ENCODE results near the gene GNAI1. TPM values are rescaled to one million over a fixed set of nuclear protein-coding genes. Genes with fewer than 3 reads are reported as not detected.

The GNAI1 gene
- total and polyA plus RNA-seq, 4 donors, result 10.3 to 20.7 (median 16.0) TPM

DNA sequence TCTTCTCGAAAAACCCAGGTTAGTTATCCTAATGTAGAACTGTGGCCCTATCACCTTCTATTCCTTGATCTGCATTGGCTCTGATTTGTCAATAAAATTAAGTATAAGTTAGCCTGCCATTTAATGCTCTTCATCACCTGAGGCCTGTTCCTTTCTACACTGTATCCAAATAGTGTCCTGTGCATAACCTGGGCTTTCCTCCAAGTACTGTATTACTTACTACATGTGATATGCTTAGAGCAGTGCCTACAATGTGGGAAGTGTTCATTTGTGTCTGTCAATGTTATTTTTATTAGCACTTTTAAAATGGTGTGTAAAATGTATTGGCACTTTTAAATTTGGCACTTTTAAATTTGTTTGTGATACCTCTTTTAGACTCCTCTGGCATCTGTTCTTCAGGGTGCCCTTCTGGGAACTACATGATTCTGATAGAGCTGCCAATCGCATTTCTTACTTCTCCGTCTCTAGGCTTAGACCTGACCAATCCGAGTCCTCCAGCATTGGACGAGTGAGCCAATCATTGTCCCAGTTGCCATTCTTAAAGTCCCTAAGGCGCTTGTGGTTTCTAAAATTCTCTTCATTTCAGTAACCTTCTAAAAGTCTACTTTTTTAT, 85.5 kb downstream of the GNAI1 start:
- 95 to 96% methylated on average over 6 of the region's 6 CpGs for WGBS, 2 donors
- H3K4me1 ChIP-seq (ENCODE audit: control insufficient read depth in 1 of 2, insufficient read depth in 2 of 2, low read length in 2 of 2), result no peaks in the 10 kb centered on the region
- no peaks in the 10 kb centered on the region for H3K9me3 ChIP-seq (ENCODE audit: control insufficient read depth, low read length)
- no peak overlapping the region for H3K27ac ChIP-seq (ENCODE audit: low read depth in 1 of 2, low read length in 2 of 2)
- intact Hi-C loops (cut with DNase I), result no loop called here
- DNase-seq, result no peak
- H3K36me3 ChIP-seq (ENCODE audit: control insufficient read depth in 1 of 2, insufficient read depth in 2 of 2, low read length in 1 of 2), result no peaks in the 10 kb centered on the region
- H3K4me3 ChIP-seq (ENCODE audit: low read length in 2 of 2), result no peak overlapping the region
- ATAC-seq (ENCODE audit: low FRiP score), result no peak
- H3K27me3 ChIP-seq (ENCODE audit: control insufficient read depth in 1 of 2, insufficient read depth in 2 of 2, low read length in 1 of 2), result no peaks in the 10 kb centered on the region

DNA sequence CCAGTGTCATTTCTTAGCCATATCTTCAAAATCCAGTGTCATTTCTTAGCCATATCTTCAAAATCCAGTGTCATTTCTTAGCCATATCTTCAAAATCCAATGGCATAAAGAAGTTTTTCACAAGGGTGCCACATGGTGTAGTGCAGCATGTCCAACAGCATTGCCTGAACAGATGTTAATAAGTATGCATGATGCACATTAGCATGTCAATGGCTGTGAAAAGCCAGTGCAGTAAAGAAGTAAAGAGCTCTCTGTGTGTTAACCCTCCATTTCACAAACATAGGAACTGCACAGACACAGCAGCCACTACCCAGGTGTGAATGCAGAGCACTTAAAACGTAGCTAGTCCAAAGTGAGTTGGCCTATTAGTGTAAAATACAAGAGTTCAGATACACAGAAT, 89.8 kb downstream of the GNAI1 start:
- no peaks in the 10 kb centered on the region for H3K9me3 ChIP-seq (ENCODE audit: control insufficient read depth, low read length)
- no peaks in the 10 kb centered on the region for H3K4me1 ChIP-seq (ENCODE audit: control insufficient read depth in 1 of 2, insufficient read depth in 2 of 2, low read length in 2 of 2)
- no peak overlapping the region for H3K27ac ChIP-seq (ENCODE audit: low read depth in 1 of 2, low read length in 2 of 2)
- no peaks in the 10 kb centered on the region for H3K36me3 ChIP-seq (ENCODE audit: control insufficient read depth in 1 of 2, insufficient read depth in 2 of 2, low read length in 1 of 2)
- intact Hi-C loops (cut with DNase I), result no loop called here
- DNase-seq, result no peak
- H3K4me3 ChIP-seq (ENCODE audit: low read length in 2 of 2), result no peak overlapping the region
- no peaks in the 10 kb centered on the region for H3K27me3 ChIP-seq (ENCODE audit: control insufficient read depth in 1 of 2, insufficient read depth in 2 of 2, low read length in 1 of 2)
- ATAC-seq (ENCODE audit: low FRiP score), result no peak
- WGBS, 2 donors, result 96 to 100% methylated on average over 1 of the region's 1 CpG

DNA sequence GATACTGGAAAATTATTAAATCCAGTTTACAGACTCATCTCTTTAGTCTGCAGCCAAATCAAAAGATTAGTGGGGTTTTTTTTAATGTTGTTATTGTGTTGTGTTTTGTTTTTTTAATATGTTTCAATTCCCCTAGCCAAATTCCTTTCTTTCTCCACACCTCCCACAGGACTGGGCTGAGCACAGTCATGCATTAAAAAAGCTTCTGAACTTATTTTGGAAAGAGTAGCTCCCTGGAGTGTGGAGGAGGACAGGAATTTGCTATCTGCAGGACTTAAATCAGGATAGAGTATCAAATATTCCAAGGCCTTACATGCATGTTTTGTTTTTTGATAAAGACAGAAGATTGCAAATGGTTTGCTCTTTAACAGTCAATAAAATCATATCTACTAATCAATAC, 90.7 kb downstream of the GNAI1 start:
- H3K4me3 ChIP-seq (ENCODE audit: low read length in 2 of 2), result no peak overlapping the region
- no peaks in the 10 kb centered on the region for H3K9me3 ChIP-seq (ENCODE audit: control insufficient read depth, low read length)
- intact Hi-C loops (cut with DNase I), result no loop called here
- H3K27me3 ChIP-seq (ENCODE audit: control insufficient read depth in 1 of 2, insufficient read depth in 2 of 2, low read length in 1 of 2), result no peaks in the 10 kb centered on the region
- DNase-seq (no peak), ATAC-seq (ENCODE audit: low FRiP score) (no peak)
- no peaks in the 10 kb centered on the region for H3K4me1 ChIP-seq (ENCODE audit: control insufficient read depth in 1 of 2, insufficient read depth in 2 of 2, low read length in 2 of 2)
- H3K27ac ChIP-seq (ENCODE audit: low read depth in 1 of 2, low read length in 2 of 2), result no peak overlapping the region
- H3K36me3 ChIP-seq (ENCODE audit: control insufficient read depth in 1 of 2, insufficient read depth in 2 of 2, low read length in 1 of 2), result no peaks in the 10 kb centered on the region

DNA sequence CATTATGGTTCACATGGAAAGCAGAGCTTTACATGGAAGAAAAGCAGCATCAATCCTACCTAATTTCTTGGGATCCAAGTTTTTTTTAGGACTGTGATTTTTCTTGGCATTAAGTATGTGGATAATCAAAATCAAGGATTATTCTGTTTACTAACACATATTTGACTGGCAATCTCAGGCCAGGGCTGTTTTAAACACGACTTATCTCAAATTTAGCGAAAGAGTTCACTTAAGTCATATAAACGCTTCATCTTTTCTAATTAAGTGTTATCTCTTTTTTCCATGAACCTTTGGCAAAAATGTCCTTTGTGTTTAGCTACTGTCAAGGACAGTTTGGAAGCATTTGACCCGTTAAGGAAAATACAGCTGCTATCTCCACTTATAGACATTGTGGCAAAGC, 92.0 kb downstream of the GNAI1 start:
- no peak for DNase-seq
- intact Hi-C loops (cut with DNase I), result no loop called here
- 69% methylated on average over 4 of the region's 4 CpGs for WGBS, 2 donors

DNA sequence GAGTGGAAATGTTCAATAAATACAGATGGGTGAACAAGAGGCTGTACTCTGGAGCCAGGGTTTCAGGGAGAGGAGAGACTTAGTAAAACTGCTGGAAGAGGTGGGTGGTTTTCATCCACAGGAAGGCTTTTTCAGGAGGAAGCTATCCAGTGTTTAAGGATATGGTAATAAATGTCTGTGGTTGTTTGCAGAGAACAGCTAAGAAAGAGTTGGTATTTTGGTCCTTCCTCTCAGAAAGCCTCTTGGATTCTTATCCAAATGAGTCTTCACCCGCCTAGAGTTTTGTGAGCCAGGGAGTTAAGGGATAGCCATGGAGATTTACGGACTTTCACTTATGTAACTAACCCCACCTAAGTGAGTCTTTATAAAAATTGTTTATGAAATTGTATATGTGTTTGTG, 95.7 kb downstream of the GNAI1 start:
- Histone ChIP-seq H3K27me3 (ENCODE audit: control insufficient read depth in 1 of 2, insufficient read depth in 2 of 2, low read length in 1 of 2) (no peaks in the 10 kb centered on the region), H3K4me1 (ENCODE audit: control insufficient read depth in 1 of 2, insufficient read depth in 2 of 2, low read length in 2 of 2) (no peaks in the 10 kb centered on the region), H3K27ac (ENCODE audit: low read depth in 1 of 2, low read length in 2 of 2) (no peak overlapping the region), H3K4me3 (ENCODE audit: low read length in 2 of 2) (no peak overlapping the region), H3K36me3 (ENCODE audit: control insufficient read depth in 1 of 2, insufficient read depth in 2 of 2, low read length in 1 of 2) (no peaks in the 10 kb centered on the region), H3K9me3 (ENCODE audit: control insufficient read depth, low read length) (no peaks in the 10 kb centered on the region)
- intact Hi-C loops (cut with DNase I), result no loop called here
- ATAC-seq (ENCODE audit: low FRiP score) (no peak), DNase-seq (no peak)
- 75 to 80% methylated on average over 2 of the region's 2 CpGs for whole genome bisulfite sequencing, 2 donors

More for the DNA sequence above, 92.0 kb downstream of the GNAI1 start:
- H3K27me3 ChIP-seq (ENCODE audit: control insufficient read depth in 1 of 2, insufficient read depth in 2 of 2, low read length in 1 of 2), result no peaks in the 10 kb centered on the region
- H3K9me3 ChIP-seq (ENCODE audit: control insufficient read depth, low read length), result no peaks in the 10 kb centered on the region
- no peak for ATAC-seq (ENCODE audit: low FRiP score)
- no peak overlapping the region for H3K27ac ChIP-seq (ENCODE audit: low read depth in 1 of 2, low read length in 2 of 2)
- no peaks in the 10 kb centered on the region for H3K4me1 ChIP-seq (ENCODE audit: control insufficient read depth in 1 of 2, insufficient read depth in 2 of 2, low read length in 2 of 2)
- H3K36me3 ChIP-seq (ENCODE audit: control insufficient read depth in 1 of 2, insufficient read depth in 2 of 2, low read length in 1 of 2), result no peaks in the 10 kb centered on the region
- H3K4me3 ChIP-seq (ENCODE audit: low read length in 2 of 2), result no peak overlapping the region

DNA sequence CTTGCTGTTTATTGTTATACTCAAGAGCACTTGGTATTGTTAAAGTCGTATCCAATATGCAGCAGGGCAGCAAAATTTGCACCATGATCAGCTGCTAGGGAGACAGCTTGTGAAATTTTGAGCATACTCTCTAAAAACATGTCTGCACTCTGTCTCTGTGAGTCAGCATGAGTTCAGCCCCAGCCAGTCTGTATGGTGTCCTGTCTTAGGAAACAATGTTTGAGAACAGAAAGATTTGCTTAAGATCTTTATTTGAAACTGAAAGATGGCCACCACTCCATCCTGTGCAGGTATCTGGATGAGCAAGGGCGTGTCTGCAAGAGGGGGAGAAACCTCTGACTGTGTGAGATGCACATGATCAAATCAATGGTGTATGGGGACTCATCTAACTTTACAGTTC, 97.1 kb downstream of the GNAI1 start:
- intact Hi-C loops (cut with DNase I), result no loop called here
- WGBS, 2 donors, result 81 to 86% methylated on average over 2 of the region's 2 CpGs
- Histone ChIP-seq H3K4me1 (ENCODE audit: control insufficient read depth in 1 of 2, insufficient read depth in 2 of 2, low read length in 2 of 2) (no peaks in the 10 kb centered on the region), H3K36me3 (ENCODE audit: control insufficient read depth in 1 of 2, insufficient read depth in 2 of 2, low read length in 1 of 2) (no peaks in the 10 kb centered on the region), H3K4me3 (ENCODE audit: low read length in 2 of 2) (no peak overlapping the region), H3K27me3 (ENCODE audit: control insufficient read depth in 1 of 2, insufficient read depth in 2 of 2, low read length in 1 of 2) (no peaks in the 10 kb centered on the region), H3K9me3 (ENCODE audit: control insufficient read depth, low read length) (no peaks in the 10 kb centered on the region), H3K27ac (ENCODE audit: low read depth in 1 of 2, low read length in 2 of 2) (no peak overlapping the region)
- DNase-seq, result no peak
- no peak for ATAC-seq (ENCODE audit: low FRiP score)

DNA sequence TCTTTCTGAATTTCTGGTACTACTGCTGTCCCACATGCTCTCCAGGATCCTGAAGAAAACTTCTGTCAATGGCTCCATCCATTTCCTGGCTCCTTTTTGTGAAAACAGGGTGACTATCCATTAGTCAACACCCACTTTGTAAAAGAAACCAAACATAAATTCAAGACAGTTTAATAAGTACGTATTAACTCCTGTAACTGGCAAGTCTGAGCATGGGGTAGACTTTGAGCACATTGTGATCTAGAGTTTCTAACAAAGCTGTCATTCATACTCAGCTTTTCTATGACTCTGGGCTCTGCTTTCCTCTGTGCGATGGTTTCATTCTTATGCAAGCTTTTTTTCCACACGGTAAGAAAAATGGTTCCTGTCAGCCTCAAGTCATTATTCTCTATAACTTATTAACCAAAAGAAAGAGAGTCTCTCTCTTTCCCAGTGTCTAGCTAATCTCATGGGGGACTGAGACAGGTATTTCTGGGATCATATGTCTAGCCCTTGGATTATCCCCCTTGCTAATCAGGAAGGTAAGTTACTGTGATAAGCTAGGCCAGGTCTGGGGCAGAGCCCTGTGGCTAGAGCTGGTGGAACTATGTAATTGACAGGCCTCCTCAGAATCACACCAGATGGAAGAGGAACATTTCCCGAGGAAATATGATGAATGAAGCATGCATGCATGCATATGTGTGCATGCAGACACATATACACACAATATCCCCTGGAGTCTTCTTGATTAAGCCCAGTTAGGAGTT, 98.5 kb downstream of the GNAI1 start:
- ATAC-seq (ENCODE audit: low FRiP score) (no peak), DNase-seq (no peak)
- 57 to 64% methylated on average over 4 of the region's 4 CpGs for WGBS, 2 donors
- Histone ChIP-seq H3K4me1 (ENCODE audit: control insufficient read depth in 1 of 2, insufficient read depth in 2 of 2, low read length in 2 of 2) (no peaks in the 10 kb centered on the region), H3K27me3 (ENCODE audit: control insufficient read depth in 1 of 2, insufficient read depth in 2 of 2, low read length in 1 of 2) (no peaks in the 10 kb centered on the region), H3K36me3 (ENCODE audit: control insufficient read depth in 1 of 2, insufficient read depth in 2 of 2, low read length in 1 of 2) (no peaks in the 10 kb centered on the region), H3K4me3 (ENCODE audit: low read length in 2 of 2) (no peak overlapping the region), H3K27ac (ENCODE audit: low read depth in 1 of 2, low read length in 2 of 2) (no peak overlapping the region), H3K9me3 (ENCODE audit: control insufficient read depth, low read length) (no peaks in the 10 kb centered on the region)
- intact Hi-C loops (cut with DNase I), result no loop called here

DNA sequence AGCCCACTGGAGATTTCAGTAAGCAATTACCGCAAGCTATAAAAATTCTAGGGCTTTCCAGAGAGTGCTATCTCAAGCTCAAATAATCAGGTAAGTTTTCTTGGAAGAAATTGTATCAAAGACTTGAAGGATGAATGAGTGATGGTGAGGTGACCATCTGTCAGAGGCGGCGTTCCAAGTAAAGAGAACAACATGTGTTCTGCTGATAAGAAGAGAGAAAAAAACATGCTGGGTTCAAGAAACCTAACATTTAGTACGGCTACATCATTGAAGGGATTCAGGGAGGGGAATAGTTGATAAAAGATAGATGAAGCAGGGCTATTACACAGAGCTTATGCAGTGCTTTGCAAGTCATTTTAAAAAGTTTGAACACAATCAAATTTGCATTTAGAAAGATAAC, 100.7 kb downstream of the GNAI1 start:
- no peak for DNase-seq
- ATAC-seq (ENCODE audit: low FRiP score), result no peak
- no peak overlapping the region for H3K4me3 ChIP-seq (ENCODE audit: low read length in 2 of 2)
- H3K4me1 ChIP-seq (ENCODE audit: control insufficient read depth in 1 of 2, insufficient read depth in 2 of 2, low read length in 2 of 2), result no peaks in the 10 kb centered on the region
- H3K9me3 ChIP-seq (ENCODE audit: control insufficient read depth, low read length), result no peaks in the 10 kb centered on the region
- H3K27ac ChIP-seq (ENCODE audit: low read depth in 1 of 2, low read length in 2 of 2), result no peak overlapping the region
- H3K27me3 ChIP-seq (ENCODE audit: control insufficient read depth in 1 of 2, insufficient read depth in 2 of 2, low read length in 1 of 2), result no peaks in the 10 kb centered on the region
- H3K36me3 ChIP-seq (ENCODE audit: control insufficient read depth in 1 of 2, insufficient read depth in 2 of 2, low read length in 1 of 2), result no peaks in the 10 kb centered on the region
- intact Hi-C loops (cut with DNase I), result no loop called here
- WGBS, 2 donors, result 79 to 81% methylated on average over 4 of the region's 4 CpGs

DNA sequence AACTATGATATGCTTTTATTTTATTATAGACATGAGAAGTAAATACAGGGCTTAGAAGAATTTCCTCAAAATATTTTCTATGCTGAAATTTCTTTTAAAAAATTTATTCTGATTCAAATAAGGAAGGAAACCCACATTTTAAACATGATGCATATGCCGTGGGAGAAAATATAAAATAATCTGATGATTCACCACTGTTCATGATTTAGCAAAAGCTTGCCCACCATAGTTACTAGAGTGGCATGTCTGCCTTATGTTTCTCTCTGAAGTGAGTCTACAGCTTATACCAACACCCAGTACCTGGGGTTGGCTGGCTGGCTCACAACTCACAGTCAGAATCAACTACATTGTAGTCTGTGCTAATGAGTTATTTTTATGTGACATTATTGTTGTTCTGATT, 102.0 kb downstream of the GNAI1 start:
- Histone ChIP-seq H3K36me3 (ENCODE audit: control insufficient read depth in 1 of 2, insufficient read depth in 2 of 2, low read length in 1 of 2) (no peaks in the 10 kb centered on the region), H3K9me3 (ENCODE audit: control insufficient read depth, low read length) (no peaks in the 10 kb centered on the region), H3K4me1 (ENCODE audit: control insufficient read depth in 1 of 2, insufficient read depth in 2 of 2, low read length in 2 of 2) (no peaks in the 10 kb centered on the region), H3K27me3 (ENCODE audit: control insufficient read depth in 1 of 2, insufficient read depth in 2 of 2, low read length in 1 of 2) (no peaks in the 10 kb centered on the region), H3K27ac (ENCODE audit: low read depth in 1 of 2, low read length in 2 of 2) (no peak overlapping the region), H3K4me3 (ENCODE audit: low read length in 2 of 2) (no peak overlapping the region)
- DNase-seq, result no peak
- 81 to 86% methylated on average over 1 of the region's 1 CpG for WGBS, 2 donors
- no peak for ATAC-seq (ENCODE audit: low FRiP score)
- intact Hi-C loops (cut with DNase I), result no loop called here

All from aorta (tissue), 5 donors.